ENCODE data around the gene EEF1AKMT2.

The EEF1AKMT2 gene

GRCh38 chr10:124712704-124713407 lies 78.8 kb downstream of the EEF1AKMT2 start:
- no peak overlapping the region for H2BK5ac ChIP-seq (ENCODE audit: low read depth, low read length, poor library complexity, severe bottlenecking)
- H3K9ac ChIP-seq (ENCODE audit: low read length) = no peak overlapping the region
- no peaks in the 10 kb centered on the region for H3K27me3 ChIP-seq (ENCODE audit: control insufficient read depth in 1 of 2, insufficient read depth in 1 of 2, low read length in 2 of 2)
- no peak overlapping the region for H2AK5ac ChIP-seq (ENCODE audit: low read length, severe bottlenecking)
- H3K9me3 ChIP-seq (ENCODE audit: control insufficient read depth, low read length) = no peaks in the 10 kb centered on the region
- no peak overlapping the region for H3K23ac ChIP-seq (ENCODE audit: low read length in 2 of 2)
- H2BK12ac ChIP-seq (ENCODE audit: low read length in 2 of 2) = no peak overlapping the region
- no peak overlapping the region for H2BK15ac ChIP-seq (ENCODE audit: low read depth, poor library complexity, severe bottlenecking)
- no peak overlapping the region for H2BK120ac ChIP-seq (ENCODE audit: low read depth, low read length)
- no peak overlapping the region for H4K91ac ChIP-seq (ENCODE audit: low read length)
- no peak overlapping the region for H3K27ac ChIP-seq (ENCODE audit: low read length, poor library complexity, severe bottlenecking)
- peaks cover 7% of the 10 kb centered on the region for H3K4me1 ChIP-seq (ENCODE audit: control insufficient read depth, insufficient read depth, low read depth, low read length)
- H3K14ac ChIP-seq (ENCODE audit: low read length in 2 of 2) = no peak overlapping the region
- no peak overlapping the region for H3K18ac ChIP-seq (ENCODE audit: low read depth in 1 of 2, low read length in 2 of 2)
- no peak overlapping the region for H2AFZ ChIP-seq (ENCODE audit: low read depth, low read length)
- H4K8ac ChIP-seq (ENCODE audit: low read length) = no peak overlapping the region
- peaks cover 0 to 16% of the 10 kb centered on the region in 2 experiments for H3K36me3 ChIP-seq (ENCODE audit: control insufficient read depth in 1 of 2, insufficient read depth in 2 of 2, low read depth in 1 of 2, low read length in 2 of 2)
- no peak overlapping the region for H3K4ac ChIP-seq (ENCODE audit: low read depth in 1 of 2, low read length in 2 of 2)
- DNase-seq = no peak
- H3K79me1 ChIP-seq (replicated peaks; ENCODE audit: low read length, poor library complexity, severe bottlenecking) = peaks cover 46% of the 10 kb centered on the region
- WGBS = 85% methylated on average over 5 of the region's 5 CpGs
- H3K4me3 ChIP-seq (ENCODE audit: insufficient read depth in 1 of 2, low read depth in 1 of 2, low read length in 2 of 2) = no peak overlapping the region
- no peak overlapping the region for H3K4me2 ChIP-seq (ENCODE audit: low read length, poor library complexity, severe bottlenecking)

DNA sequence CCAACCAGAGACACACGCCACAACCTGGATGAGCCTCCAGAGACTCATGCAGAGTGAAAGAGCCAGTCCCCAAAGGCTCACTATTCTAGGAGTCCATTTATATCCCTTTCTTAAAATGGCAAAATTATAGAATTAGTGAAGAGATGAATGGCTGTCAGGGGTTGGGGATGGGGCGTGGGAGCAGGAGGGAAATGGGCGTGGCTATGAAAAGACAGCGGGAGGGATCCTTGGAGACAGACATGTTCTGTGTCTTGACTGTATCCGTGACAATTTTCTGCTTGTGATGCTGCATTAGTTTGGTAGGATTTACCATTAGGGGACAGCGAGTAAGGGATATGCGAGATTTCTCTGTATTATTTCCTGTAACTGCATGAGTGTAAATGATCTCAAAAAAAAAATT lies 80.5 kb downstream of the EEF1AKMT2 start:
- Histone ChIP-seq H3K4me1 (ENCODE audit: control insufficient read depth, insufficient read depth, low read depth, low read length) (peaks cover 8% of the 10 kb centered on the region), H2BK120ac (ENCODE audit: low read depth, low read length) (no peak overlapping the region), H4K91ac (ENCODE audit: low read length) (no peak overlapping the region), H3K14ac (ENCODE audit: low read length in 2 of 2) (no peak overlapping the region), H3K9ac (ENCODE audit: low read length) (no peak overlapping the region), H2BK15ac (ENCODE audit: low read depth, poor library complexity, severe bottlenecking) (no peak overlapping the region), H3K4me3 (ENCODE audit: insufficient read depth in 1 of 2, low read depth in 1 of 2, low read length in 2 of 2) (no peak overlapping the region), H2BK5ac (ENCODE audit: low read depth, low read length, poor library complexity, severe bottlenecking) (no peak overlapping the region), H4K8ac (ENCODE audit: low read length) (no peak overlapping the region), H2BK12ac (ENCODE audit: low read length in 2 of 2) (no peak overlapping the region), H3K36me3 (ENCODE audit: control insufficient read depth in 1 of 2, insufficient read depth in 2 of 2, low read depth in 1 of 2, low read length in 2 of 2) (peaks cover 0 to 18% of the 10 kb centered on the region in 2 experiments), H2AFZ (ENCODE audit: low read depth, low read length) (no peak overlapping the region), H3K4me2 (ENCODE audit: low read length, poor library complexity, severe bottlenecking) (no peak overlapping the region), H3K23ac (ENCODE audit: low read length in 2 of 2) (no peak overlapping the region), H3K27me3 (ENCODE audit: control insufficient read depth in 1 of 2, insufficient read depth in 1 of 2, low read length in 2 of 2) (no peaks in the 10 kb centered on the region), H3K4ac (ENCODE audit: low read depth in 1 of 2, low read length in 2 of 2) (no peak overlapping the region), H2AK5ac (ENCODE audit: low read length, severe bottlenecking) (no peak overlapping the region), H3K18ac (ENCODE audit: low read depth in 1 of 2, low read length in 2 of 2) (no peak overlapping the region), H3K27ac (ENCODE audit: low read length, poor library complexity, severe bottlenecking) (no peak overlapping the region), H3K79me1 (replicated peaks; ENCODE audit: low read length, poor library complexity, severe bottlenecking) (peaks cover 41% of the 10 kb centered on the region), H3K9me3 (ENCODE audit: control insufficient read depth, low read length) (no peaks in the 10 kb centered on the region)
- no peak for DNase-seq
- WGBS = 84% methylated on average over 4 of the region's 7 CpGs

DNA sequence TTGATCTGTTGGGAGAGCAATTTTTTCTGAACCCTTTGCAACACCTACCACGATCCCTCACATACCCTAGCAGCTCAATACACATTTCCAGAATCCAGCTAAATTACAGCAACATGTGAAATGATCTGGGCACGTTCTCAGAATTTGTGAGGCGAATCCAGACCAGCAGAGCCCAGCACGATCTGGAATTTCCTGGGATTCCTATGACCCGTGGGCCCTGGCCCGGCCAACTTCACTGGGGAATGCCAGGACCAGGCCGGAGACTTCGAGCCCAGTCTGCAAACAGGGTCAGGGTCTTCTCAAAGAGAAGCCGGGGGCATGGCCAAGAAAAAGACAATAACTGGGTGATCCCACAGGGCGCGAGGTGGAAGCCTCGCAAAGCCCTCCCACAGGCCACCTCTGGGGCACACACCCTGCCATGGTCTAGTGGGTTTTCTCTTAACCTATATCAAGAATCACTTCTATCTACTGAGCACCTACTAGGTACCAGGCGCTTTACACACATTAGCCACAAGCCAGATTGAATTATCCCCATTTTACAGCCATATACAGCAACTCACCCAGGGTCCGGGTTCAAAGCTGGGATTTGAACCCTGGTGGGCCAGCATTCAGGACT lies 81.3 kb downstream of the EEF1AKMT2 start:
- H2BK5ac ChIP-seq (ENCODE audit: low read depth, low read length, poor library complexity, severe bottlenecking) = no peak overlapping the region

GRCh38 chr10:124709861-124710260 lies 81.8 kb downstream of the EEF1AKMT2 start:
- H2AFZ ChIP-seq (ENCODE audit: low read depth, low read length) = no peak overlapping the region
- no peak overlapping the region for H4K91ac ChIP-seq (ENCODE audit: low read length)
- no peak overlapping the region for H2BK15ac ChIP-seq (ENCODE audit: low read depth, poor library complexity, severe bottlenecking)
- H3K27ac ChIP-seq (ENCODE audit: low read length, poor library complexity, severe bottlenecking) = no peak overlapping the region
- H3K9me3 ChIP-seq (ENCODE audit: control insufficient read depth, low read length) = no peaks in the 10 kb centered on the region
- H3K4me1 ChIP-seq (ENCODE audit: control insufficient read depth, insufficient read depth, low read depth, low read length) = peaks cover 8% of the 10 kb centered on the region
- no peak overlapping the region for H2BK5ac ChIP-seq (ENCODE audit: low read depth, low read length, poor library complexity, severe bottlenecking)
- H3K18ac ChIP-seq (ENCODE audit: low read depth in 1 of 2, low read length in 2 of 2) = peak overlapping the region in 1 of 2 experiments; percentile 7
- H3K4me2 ChIP-seq (ENCODE audit: low read length, poor library complexity, severe bottlenecking) = no peak overlapping the region
- no peak overlapping the region for H2BK12ac ChIP-seq (ENCODE audit: low read length in 2 of 2)
- WGBS = 97% methylated on average over 10 of the region's 10 CpGs
- peaks cover 4 to 23% of the 10 kb centered on the region in 2 experiments for H3K36me3 ChIP-seq (ENCODE audit: control insufficient read depth in 1 of 2, insufficient read depth in 2 of 2, low read depth in 1 of 2, low read length in 2 of 2)
- no peak overlapping the region for H3K9ac ChIP-seq (ENCODE audit: low read length)
- no peak overlapping the region for H3K23ac ChIP-seq (ENCODE audit: low read length in 2 of 2)
- H4K8ac ChIP-seq (ENCODE audit: low read length) = no peak overlapping the region
- no peak overlapping the region for H2BK120ac ChIP-seq (ENCODE audit: low read depth, low read length)
- no peak overlapping the region for H3K4ac ChIP-seq (ENCODE audit: low read depth in 1 of 2, low read length in 2 of 2)
- H3K4me3 ChIP-seq (ENCODE audit: insufficient read depth in 1 of 2, low read depth in 1 of 2, low read length in 2 of 2) = no peak overlapping the region
- DNase-seq = no peak
- no peaks in the 10 kb centered on the region for H3K27me3 ChIP-seq (ENCODE audit: control insufficient read depth in 1 of 2, insufficient read depth in 1 of 2, low read length in 2 of 2)
- peaks cover 36% of the 10 kb centered on the region for H3K79me1 ChIP-seq (replicated peaks; ENCODE audit: low read length, poor library complexity, severe bottlenecking)
- no peak overlapping the region for H3K14ac ChIP-seq (ENCODE audit: low read length in 2 of 2)
- H2AK5ac ChIP-seq (ENCODE audit: low read length, severe bottlenecking) = no peak overlapping the region

More for the DNA sequence above, 81.3 kb downstream of the EEF1AKMT2 start:
- H3K4ac ChIP-seq (ENCODE audit: low read depth in 1 of 2, low read length in 2 of 2) = peak overlapping the region; percentile 9 to 28
- H3K14ac ChIP-seq (ENCODE audit: low read length in 2 of 2) = no peak overlapping the region
- WGBS = 88% methylated on average over 14 of the region's 14 CpGs
- H4K8ac ChIP-seq (ENCODE audit: low read length) = no peak overlapping the region
- H3K27me3 ChIP-seq (ENCODE audit: control insufficient read depth in 1 of 2, insufficient read depth in 1 of 2, low read length in 2 of 2) = no peaks in the 10 kb centered on the region
- peak overlapping the region; percentile 22 for H4K91ac ChIP-seq (ENCODE audit: low read length)
- no peak for DNase-seq
- peaks cover 39% of the 10 kb centered on the region for H3K79me1 ChIP-seq (replicated peaks; ENCODE audit: low read length, poor library complexity, severe bottlenecking)
- no peak overlapping the region for H3K18ac ChIP-seq (ENCODE audit: low read depth in 1 of 2, low read length in 2 of 2)
- peaks cover 8% of the 10 kb centered on the region for H3K4me1 ChIP-seq (ENCODE audit: control insufficient read depth, insufficient read depth, low read depth, low read length)
- H2BK120ac ChIP-seq (ENCODE audit: low read depth, low read length) = no peak overlapping the region
- no peak overlapping the region for H2AK5ac ChIP-seq (ENCODE audit: low read length, severe bottlenecking)
- H3K4me3 ChIP-seq (ENCODE audit: insufficient read depth in 1 of 2, low read depth in 1 of 2, low read length in 2 of 2) = no peak overlapping the region
- no peak overlapping the region for H2BK15ac ChIP-seq (ENCODE audit: low read depth, poor library complexity, severe bottlenecking)
- no peaks in the 10 kb centered on the region for H3K9me3 ChIP-seq (ENCODE audit: control insufficient read depth, low read length)
- H2BK12ac ChIP-seq (ENCODE audit: low read length in 2 of 2) = no peak overlapping the region
- no peak overlapping the region for H3K27ac ChIP-seq (ENCODE audit: low read length, poor library complexity, severe bottlenecking)
- H3K23ac ChIP-seq (ENCODE audit: low read length in 2 of 2) = no peak overlapping the region
- H3K36me3 ChIP-seq (ENCODE audit: control insufficient read depth in 1 of 2, insufficient read depth in 2 of 2, low read depth in 1 of 2, low read length in 2 of 2) = peaks cover 2 to 20% of the 10 kb centered on the region in 2 experiments
- no peak overlapping the region for H3K9ac ChIP-seq (ENCODE audit: low read length)
- no peak overlapping the region for H2AFZ ChIP-seq (ENCODE audit: low read depth, low read length)
- no peak overlapping the region for H3K4me2 ChIP-seq (ENCODE audit: low read length, poor library complexity, severe bottlenecking)

Measured in mesenchymal stem cell (in vitro differentiated cells and primary cell).